ENCODE measurements around the gene ASPG. TPM values are rescaled to one million over a fixed set of nuclear protein-coding genes. Genes with fewer than 3 reads are reported as not detected.

ASPG gene
- total and polyA plus RNA-seq, 8 donors = 1.4 to 32.2 (median 11.4) TPM

DNA sequence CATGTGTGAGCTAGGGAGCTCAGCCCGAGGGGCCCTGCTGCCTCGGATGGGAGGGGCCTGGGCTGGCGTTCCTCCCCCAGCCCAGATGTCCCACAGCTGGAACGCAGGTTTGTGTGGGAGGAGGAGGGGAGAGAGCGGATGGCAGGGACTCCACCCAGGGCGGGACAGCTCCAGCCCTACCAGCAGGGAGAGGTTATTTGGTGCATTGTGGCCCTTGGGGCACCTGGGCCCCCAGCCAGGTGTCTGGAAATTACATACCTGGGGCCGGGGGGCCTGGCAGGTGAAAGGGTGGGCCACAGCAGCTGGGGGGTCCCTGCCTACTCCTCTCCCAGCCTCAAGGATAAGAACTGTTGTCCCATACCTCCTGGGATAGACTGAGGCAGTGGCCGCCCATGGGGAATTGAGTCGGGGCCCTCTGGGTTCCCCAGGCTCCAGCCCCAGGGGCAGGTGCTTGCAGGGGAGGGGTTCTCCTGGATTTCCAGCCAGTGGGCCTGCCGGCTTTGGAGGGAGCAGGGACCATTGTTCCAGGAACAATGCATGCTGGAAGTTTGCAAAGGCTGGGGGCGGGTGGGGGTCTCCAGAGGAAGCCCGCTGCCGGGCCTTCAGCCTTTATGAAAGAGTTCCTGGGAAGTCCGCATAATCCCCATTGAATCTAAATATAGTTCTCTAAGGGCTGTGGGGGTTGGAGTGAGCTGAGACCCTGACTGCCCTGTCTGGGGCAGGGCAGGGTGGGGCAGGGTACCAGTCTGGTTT, 54.1 kb downstream of the ASPG start:
- Histone ChIP-seq H3K36me3 (no peaks in the 10 kb centered on the region), H3K9me3 (no peaks in the 10 kb centered on the region), H3K4me1 (peaks cover 13 to 39% of the 10 kb centered on the region in 2 donors), H3K27me3 (peaks cover 40 to 60% of the 10 kb centered on the region in 2 donors), H3K4me3 (peak overlapping the region; percentile 35 to 50), H3K27ac (no peak overlapping the region)
- ATAC-seq = no peak
- TF ChIP-seq, protein P1, sequence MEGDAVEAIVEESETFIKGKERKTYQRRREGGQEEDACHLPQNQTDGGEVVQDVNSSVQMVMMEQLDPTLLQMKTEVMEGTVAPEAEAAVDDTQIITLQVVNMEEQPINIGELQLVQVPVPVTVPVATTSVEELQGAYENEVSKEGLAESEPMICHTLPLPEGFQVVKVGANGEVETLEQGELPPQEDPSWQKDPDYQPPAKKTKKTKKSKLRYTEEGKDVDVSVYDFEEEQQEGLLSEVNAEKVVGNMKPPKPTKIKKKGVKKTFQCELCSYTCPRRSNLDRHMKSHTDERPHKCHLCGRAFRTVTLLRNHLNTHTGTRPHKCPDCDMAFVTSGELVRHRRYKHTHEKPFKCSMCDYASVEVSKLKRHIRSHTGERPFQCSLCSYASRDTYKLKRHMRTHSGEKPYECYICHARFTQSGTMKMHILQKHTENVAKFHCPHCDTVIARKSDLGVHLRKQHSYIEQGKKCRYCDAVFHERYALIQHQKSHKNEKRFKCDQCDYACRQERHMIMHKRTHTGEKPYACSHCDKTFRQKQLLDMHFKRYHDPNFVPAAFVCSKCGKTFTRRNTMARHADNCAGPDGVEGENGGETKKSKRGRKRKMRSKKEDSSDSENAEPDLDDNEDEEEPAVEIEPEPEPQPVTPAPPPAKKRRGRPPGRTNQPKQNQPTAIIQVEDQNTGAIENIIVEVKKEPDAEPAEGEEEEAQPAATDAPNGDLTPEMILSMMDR (IDR thresholded peaks at IDR 0.05) = no peak
- intact Hi-C loops (cut with DNase I) = loop anchor here (5.0 to 10.0 kb wide), 3 partner anchors 423 to 495 kb away; no protein-coding TSS in a partner anchor
- peak in 2 of 4 donors; percentile 27 to 69 for DNase-seq

DNA sequence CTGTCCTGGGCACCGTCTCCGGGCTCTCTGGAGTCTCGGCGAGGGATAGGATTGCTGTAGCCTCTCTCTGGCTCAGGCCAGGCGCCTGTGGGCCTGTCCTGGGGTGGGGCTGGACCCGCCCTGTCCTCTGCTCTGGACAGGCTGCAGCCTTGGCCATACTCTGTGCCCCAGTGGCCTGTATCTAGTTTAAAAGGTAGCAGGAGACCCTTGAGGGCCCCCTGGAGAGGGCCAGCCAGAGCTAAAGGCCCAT, 54.6 kb downstream of the ASPG start:
- peaks cover 13 to 39% of the 10 kb centered on the region in 2 donors for H3K4me1 ChIP-seq
- ATAC-seq = no peak
- H3K27ac ChIP-seq = no peak overlapping the region
- H3K36me3 ChIP-seq = no peaks in the 10 kb centered on the region
- TF ChIP-seq, protein P1 (IDR thresholded peaks at IDR 0.05) = no peak
- H3K27me3 ChIP-seq = peaks cover 35 to 55% of the 10 kb centered on the region in 2 donors
- H3K4me3 ChIP-seq = peak overlapping the region in 1 of 2 donors; percentile 50
- no peaks in the 10 kb centered on the region for H3K9me3 ChIP-seq
- intact Hi-C loops (cut with DNase I) = no loop called here
- DNase-seq = peak in 2 of 4 donors; percentile 25 to 64

DNA sequence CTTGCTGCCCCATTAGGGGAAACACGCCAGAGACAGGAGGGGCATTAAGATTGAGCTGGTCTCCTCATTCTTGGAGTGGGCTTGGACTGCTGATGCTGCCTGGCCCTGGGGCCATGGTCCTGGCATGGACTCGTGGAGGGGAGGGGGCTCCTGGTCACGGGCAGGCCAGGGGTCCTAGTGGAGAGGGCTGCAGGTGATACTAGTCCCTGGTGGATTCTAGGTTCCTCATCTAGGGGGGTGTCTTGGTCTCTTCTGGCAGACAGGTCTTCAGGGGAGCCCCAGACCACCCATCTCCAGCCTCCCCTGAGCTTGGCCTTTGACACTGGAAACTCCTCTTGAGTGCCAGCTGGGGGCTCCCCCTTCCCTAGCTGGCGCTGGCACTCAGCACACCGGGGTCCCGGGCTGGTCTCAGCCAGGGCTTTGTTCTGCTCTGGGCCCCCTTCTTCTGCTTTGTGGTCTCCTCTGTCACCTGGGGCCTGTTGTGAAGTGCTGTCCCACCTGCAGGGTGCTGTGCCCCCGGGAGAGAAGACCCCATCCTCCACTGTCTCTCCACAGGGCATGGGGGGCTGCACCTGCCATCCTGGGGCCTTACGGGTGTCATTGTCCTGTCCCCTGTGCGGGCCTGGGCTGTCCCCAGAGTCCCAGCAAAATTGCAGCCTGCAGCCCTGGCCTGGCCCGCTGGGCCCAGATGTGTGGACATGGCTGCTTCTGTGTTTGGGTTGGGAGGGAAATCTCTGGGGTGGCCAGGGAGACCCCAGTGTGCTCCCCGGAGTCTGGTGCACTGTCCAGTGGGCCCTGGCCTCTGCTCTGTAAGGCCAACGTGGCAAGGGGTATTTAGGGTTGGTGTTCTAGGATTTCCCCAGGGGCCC, 55.2 kb downstream of the ASPG start:
- DNase-seq (peak in 1 of 4 donors; percentile 66), ATAC-seq (no peak)
- H3K27ac ChIP-seq = no peak overlapping the region
- no peak overlapping the region for H3K4me3 ChIP-seq
- TF ChIP-seq, protein P1 (IDR thresholded peaks at IDR 0.05) = no peak
- peaks cover 30 to 49% of the 10 kb centered on the region in 2 donors for H3K27me3 ChIP-seq
- H3K4me1 ChIP-seq = peaks cover 13 to 37% of the 10 kb centered on the region in 2 donors
- H3K36me3 ChIP-seq = no peaks in the 10 kb centered on the region
- no peaks in the 10 kb centered on the region for H3K9me3 ChIP-seq
- intact Hi-C loops (cut with DNase I) = no loop called here

DNA sequence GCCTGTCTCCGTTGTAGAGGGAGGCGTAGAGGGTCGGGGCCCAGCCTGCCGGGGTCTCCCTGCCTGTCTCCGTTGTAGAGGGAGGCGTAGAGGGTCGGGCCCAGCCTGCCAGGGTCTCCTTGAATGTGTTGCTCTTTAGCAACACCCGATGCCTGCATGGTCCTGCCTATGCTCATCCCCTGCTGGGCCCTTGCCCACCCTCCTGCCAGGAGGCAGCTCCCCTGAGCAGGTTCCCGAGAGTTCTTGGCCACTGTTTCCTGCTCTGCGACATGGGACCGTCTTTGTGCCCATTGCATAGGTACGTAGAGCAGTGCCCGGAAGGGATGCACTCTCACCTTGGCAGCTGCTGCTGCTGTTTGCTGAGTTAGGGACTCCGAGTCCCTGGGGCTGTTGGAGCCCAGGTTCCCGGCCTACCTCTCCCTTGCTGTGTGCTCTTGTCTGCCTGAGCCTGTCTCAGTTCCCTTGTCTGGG, 56.2 kb downstream of the ASPG start:
- ATAC-seq (no peak), DNase-seq (peak in 2 of 4 donors; percentile 30 to 58)
- TF ChIP-seq, protein P1 (IDR thresholded peaks at IDR 0.05) = no peak
- Histone ChIP-seq H3K4me3 (no peak overlapping the region), H3K27ac (no peak overlapping the region), H3K36me3 (no peaks in the 10 kb centered on the region), H3K27me3 (peaks cover 22 to 41% of the 10 kb centered on the region in 2 donors), H3K9me3 (no peaks in the 10 kb centered on the region), H3K4me1 (peaks cover 13 to 29% of the 10 kb centered on the region in 2 donors)
- intact Hi-C loops (cut with DNase I) = no loop called here

Data from left lung (tissue), 10 donors.